HEK293 (cell line): ENCODE data around the gene TRIM22.

ENCODE experiments used
- KLF10 ChIP-seq: fragments of 450-650 bp; IDR thresholded peaks from 2 replicates; pipeline ENCODE4 v1.5.1; 2018; ENCODE audit warnings: missing biosample characterization, mild to moderate bottlenecking, missing genetic modification characterization
- ZNF133 ChIP-seq: fragments of 450-650 bp; formaldehyde crosslinking; IDR thresholded peaks from 2 replicates; pipeline ENCODE4 v1.5.1; 2016; ENCODE audit warnings: missing biosample characterization, missing genetic modification characterization
- ZNF398 ChIP-seq: fragments of 450-650 bp; formaldehyde crosslinking; IDR thresholded peaks from 2 replicates; pipeline ENCODE4 v1.5.1; 2017; ENCODE audit warnings: missing biosample characterization, missing genetic modification characterization
- ZNF76 ChIP-seq: fragments of 450-650 bp; formaldehyde crosslinking; IDR thresholded peaks from 2 replicates; pipeline ENCODE4; 2016; ENCODE audit warnings: low read depth, missing biosample characterization, missing genetic modification characterization, borderline replicate concordance
- TF ChIP-seq, protein P1 (sequence below): fragments of 450-650 bp; formaldehyde crosslinking; IDR thresholded peaks from 2 replicates; pipeline ENCODE4 v1.5.1; 2016; ENCODE audit warnings: missing biosample characterization, missing genetic modification characterization

GRCh38 chr11:5700421-5701054 is 10.9 kb downstream of the TRIM22 start:
- no peak for TF ChIP-seq KLF10 (tag by site-specific recombination)
- TF ChIP-seq ZNF398 (tag by site-specific recombination), result no peak
- TF ChIP-seq, protein P1, sequence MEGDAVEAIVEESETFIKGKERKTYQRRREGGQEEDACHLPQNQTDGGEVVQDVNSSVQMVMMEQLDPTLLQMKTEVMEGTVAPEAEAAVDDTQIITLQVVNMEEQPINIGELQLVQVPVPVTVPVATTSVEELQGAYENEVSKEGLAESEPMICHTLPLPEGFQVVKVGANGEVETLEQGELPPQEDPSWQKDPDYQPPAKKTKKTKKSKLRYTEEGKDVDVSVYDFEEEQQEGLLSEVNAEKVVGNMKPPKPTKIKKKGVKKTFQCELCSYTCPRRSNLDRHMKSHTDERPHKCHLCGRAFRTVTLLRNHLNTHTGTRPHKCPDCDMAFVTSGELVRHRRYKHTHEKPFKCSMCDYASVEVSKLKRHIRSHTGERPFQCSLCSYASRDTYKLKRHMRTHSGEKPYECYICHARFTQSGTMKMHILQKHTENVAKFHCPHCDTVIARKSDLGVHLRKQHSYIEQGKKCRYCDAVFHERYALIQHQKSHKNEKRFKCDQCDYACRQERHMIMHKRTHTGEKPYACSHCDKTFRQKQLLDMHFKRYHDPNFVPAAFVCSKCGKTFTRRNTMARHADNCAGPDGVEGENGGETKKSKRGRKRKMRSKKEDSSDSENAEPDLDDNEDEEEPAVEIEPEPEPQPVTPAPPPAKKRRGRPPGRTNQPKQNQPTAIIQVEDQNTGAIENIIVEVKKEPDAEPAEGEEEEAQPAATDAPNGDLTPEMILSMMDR (tag by site-specific recombination), result no peak
- no peak for TF ChIP-seq ZNF133 (tag by site-specific recombination)
- TF ChIP-seq ZNF76 (tag by site-specific recombination), result no peak
